Liver (tissue), 9 donors: ENCODE measurements around the gene TRIO. TPM values are rescaled to one million over a fixed set of nuclear protein-coding genes. Genes with fewer than 3 reads are reported as not detected.

Experiments used
- DNase-seq: peaks from one replicate; pipeline ENCODE4 v3.0.0-alpha.2; 2017; ENCODE audit warnings: low spot score
- H3K27ac ChIP-seq, 2 donors: one replicate each; pipeline ENCODE4 v1.7.0; 2013; ENCODE audit warnings: inconsistent platforms in 2 of 2, low read length in 2 of 2, control low read depth in 1 of 2, low read depth in 1 of 2, mild to moderate bottlenecking in 1 of 2
- H3K27me3 ChIP-seq, 4 donors: one replicate each; pipeline versions ENCODE4 v1.6.1 to v1.7.0; 2013; ENCODE audit warnings: low read length in 3 of 4, inconsistent platforms in 1 of 4, mild to moderate bottlenecking in 1 of 4, moderate library complexity in 1 of 4; ENCODE audit not compliant: control insufficient read depth in 4 of 4, insufficient read depth in 4 of 4
- H3K36me3 ChIP-seq, 4 donors: one replicate each; pipeline versions ENCODE4 v1.6.1 to v1.7.0; 2013; ENCODE audit warnings: low read length in 3 of 4, mild to moderate bottlenecking in 3 of 4, low read depth in 1 of 4, moderate library complexity in 1 of 4; ENCODE audit not compliant: control insufficient read depth in 4 of 4, insufficient read depth in 3 of 4
- H3K4me1 ChIP-seq, 4 donors: one replicate each; pipeline versions ENCODE4 v1.6.1 to v1.7.0; 2013; ENCODE audit warnings: low read length in 3 of 4, mild to moderate bottlenecking in 3 of 4, moderate library complexity in 1 of 4; ENCODE audit not compliant: control insufficient read depth in 4 of 4, insufficient read depth in 4 of 4
- H3K4me3 ChIP-seq, 3 donors: one replicate each; pipeline versions ENCODE4 v1.6.1 to v1.7.0; 2013; ENCODE audit warnings: low read length in 3 of 3, control low read depth in 1 of 3, low read depth in 1 of 3, mild to moderate bottlenecking in 1 of 3
- H3K9ac ChIP-seq, 2 donors: one replicate each; pipeline ENCODE4 v1.7.0; 2013; ENCODE audit warnings: low read length in 2 of 2, mild to moderate bottlenecking in 2 of 2, moderate library complexity in 2 of 2, control low read depth in 1 of 2, low read depth in 1 of 2
- H3K9me3 ChIP-seq, 4 donors: one replicate each; pipeline versions ENCODE4 v1.6.1 to v1.7.0; 2013; ENCODE audit warnings: low read length in 3 of 4; ENCODE audit not compliant: control insufficient read depth in 4 of 4
- EGR1 ChIP-seq, 2 donors: IDR thresholded peaks; 2 replicates each; pipeline ENCODE4 v1.6.1; 2016 to 2018; ENCODE audit warnings: antibody characterized with exemption in 2 of 2, low read depth in 2 of 2
- FOXA1 ChIP-seq: IDR thresholded peaks from 2 replicates; pipeline ENCODE4 v1.6.1; 2016; ENCODE audit warnings: antibody characterized with exemption
- FOXA2 ChIP-seq: IDR thresholded peaks from 2 replicates; pipeline ENCODE4 v1.6.1; 2016; ENCODE audit warnings: antibody characterized with exemption
- GABPA ChIP-seq, 2 donors: IDR thresholded peaks in 1 of 2; conservative IDR thresholded peaks in 1 of 2; 2 replicates each; pipeline ENCODE4 v1.6.1; 2016; ENCODE audit warnings: antibody characterized with exemption in 2 of 2, mild to moderate bottlenecking in 1 of 2, moderate library complexity in 1 of 2
- HNF4A ChIP-seq, 2 donors: conservative IDR thresholded peaks; 2 replicates each; pipeline ENCODE4 v1.6.1; 2016; ENCODE audit warnings: antibody characterized with exemption in 2 of 2, mild to moderate bottlenecking in 2 of 2
- HNF4G ChIP-seq: IDR thresholded peaks from 2 replicates; pipeline ENCODE4 v1.6.1; 2016; ENCODE audit warnings: antibody characterized with exemption
- JUND ChIP-seq, 2 donors: IDR thresholded peaks; 2 replicates each; pipeline ENCODE4 v1.6.1; 2016; ENCODE audit warnings: antibody characterized with exemption in 2 of 2
- NR2F2 ChIP-seq: IDR thresholded peaks from 2 replicates; pipeline ENCODE4 v1.6.1; 2016; ENCODE audit warnings: antibody characterized with exemption
- RAD21 ChIP-seq, 2 donors: IDR thresholded peaks; 2 replicates each; pipeline ENCODE4 v1.6.1; 2016; ENCODE audit warnings: antibody characterized with exemption in 2 of 2, mild to moderate bottlenecking in 2 of 2
- REST ChIP-seq: IDR thresholded peaks from 2 replicates; pipeline ENCODE4 v1.6.1; 2016; ENCODE audit warnings: antibody characterized with exemption, mild to moderate bottlenecking
- RXRA ChIP-seq, 2 donors: IDR thresholded peaks; 2 replicates each; pipeline ENCODE4 v1.6.1; 2017 to 2018; ENCODE audit warnings: antibody characterized with exemption in 2 of 2, mild to moderate bottlenecking in 1 of 2
- SP1 ChIP-seq: IDR thresholded peaks from 2 replicates; pipeline ENCODE4 v1.6.1; 2018; ENCODE audit warnings: antibody characterized with exemption, mild to moderate bottlenecking
- TAF1 ChIP-seq: conservative IDR thresholded peaks from 2 replicates; pipeline ENCODE4 v1.6.1; 2016; ENCODE audit warnings: antibody characterized with exemption, mild to moderate bottlenecking
- YY1 ChIP-seq: IDR thresholded peaks from 2 replicates; pipeline ENCODE4 v1.6.1; 2016; ENCODE audit warnings: antibody characterized with exemption, mild to moderate bottlenecking
- ZBTB33 ChIP-seq: IDR thresholded peaks from 2 replicates; pipeline ENCODE4 v1.6.1; 2016; ENCODE audit warnings: antibody characterized with exemption
- WGBS: extraction: QIAGEN DNeasy Blood & Tissue Kit; methylation state at CpG from one replicate; pipeline ENCODE4 v1.1.7; 2013; 5-methylcytosine and 5-hydroxymethylcytosine counted together
- polyA plus RNA-seq, 2 donors: library from polyadenylated mRNA; stranded (reverse) in 1 of 2; unstranded in 1 of 2; fragments of 200-250 nt in 1 of 2; fragments of >200 nt in 1 of 2; fragmentation: Nextera tagmentation in 1 of 2; extraction: Ambion mirVana in 1 of 2; gene quantifications; one replicate each; pipeline versions ENCODE4 v1.2.1 to v1.2.3, GENCODE V29; 2013 to 2015
- total RNA-seq, 2 donors: library from RNA; depleted of rRNA; stranded (reverse); fragments of >200 nt; gene quantifications; one replicate each; pipeline ENCODE4 v1.2.3, GENCODE V29; 2014
- TF ChIP-seq, protein P1 (sequence below): IDR thresholded peaks from 2 replicates; pipeline ENCODE4 v1.6.1; 2016; ENCODE audit warnings: antibody characterized with exemption
- TF ChIP-seq, protein P2 (sequence below): IDR thresholded peaks from 2 replicates; pipeline ENCODE4 v1.6.1; 2016; ENCODE audit warnings: antibody characterized with exemption
- TF ChIP-seq, protein P3 (sequence below): fragments of 150-350 bp; IDR thresholded peaks from 2 replicates; pipeline ENCODE4 v1.5.1; 2017; ENCODE audit warnings: improper control_type of control experiment, low read depth, low read length; ENCODE audit not compliant: missing input control
- donor health status: healthy.
- donor health status: healthy.
- donor health status: healthy.
- donor health status: healthy.
- donor health status: healthy.

TRIO gene
- total and polyA plus RNA-seq, 4 donors = 8.5 to 86.2 (median 16.0) TPM

GRCh38 chr5:14174230-14174636 lies 31.1 kb downstream of the TRIO start (continued):
- no peak for TF ChIP-seq ZBTB33
- TF ChIP-seq JUND (IDR thresholded peaks at IDR 0.05) = no peak
- TF ChIP-seq EGR1 (IDR thresholded peaks at IDR 0.05; ENCODE audit: low read depth in 2 of 2) = no peak

DNA sequence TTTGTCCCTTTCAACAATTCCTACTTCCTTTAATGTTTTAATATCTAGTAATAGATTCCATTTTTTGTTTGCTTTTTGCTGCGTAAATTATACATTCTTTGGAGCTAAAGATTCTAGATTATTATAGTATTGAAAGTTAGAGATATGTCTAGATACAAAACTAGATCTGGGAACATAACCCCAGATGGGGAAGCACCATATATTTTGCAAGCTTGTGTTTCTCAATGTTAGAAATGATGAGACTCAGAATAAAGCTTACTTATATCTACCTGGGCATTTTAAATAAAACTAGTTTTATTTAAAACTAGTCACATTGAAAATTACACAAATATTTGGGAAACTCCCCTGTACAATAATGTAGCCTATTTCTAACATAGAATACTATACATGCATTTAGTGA lies 32.2 kb downstream of the TRIO start:
- no peak overlapping the region for H3K4me3 ChIP-seq
- TF ChIP-seq YY1 (no peak), HNF4A (conservative IDR thresholded peaks at IDR 0.05) (no peak), TAF1 (no peak), RXRA (IDR thresholded peaks at IDR 0.05) (no peak), GABPA (IDR thresholded peaks at IDR 0.05 in 1 of 2, conservative IDR thresholded peaks at IDR 0.05 in 1 of 2) (no peak), RAD21 (IDR thresholded peaks at IDR 0.05) (no peak), HNF4G (no peak), EGR1 (IDR thresholded peaks at IDR 0.05; ENCODE audit: low read depth in 2 of 2) (no peak), NR2F2 (no peak), JUND (IDR thresholded peaks at IDR 0.05) (no peak), SP1 (no peak), ZBTB33 (no peak), FOXA1 (no peak), FOXA2 (no peak), REST (no peak)
- TF ChIP-seq, protein P1, sequence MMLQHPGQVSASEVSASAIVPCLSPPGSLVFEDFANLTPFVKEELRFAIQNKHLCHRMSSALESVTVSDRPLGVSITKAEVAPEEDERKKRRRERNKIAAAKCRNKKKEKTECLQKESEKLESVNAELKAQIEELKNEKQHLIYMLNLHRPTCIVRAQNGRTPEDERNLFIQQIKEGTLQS = no peak
- TF ChIP-seq, protein P2, sequence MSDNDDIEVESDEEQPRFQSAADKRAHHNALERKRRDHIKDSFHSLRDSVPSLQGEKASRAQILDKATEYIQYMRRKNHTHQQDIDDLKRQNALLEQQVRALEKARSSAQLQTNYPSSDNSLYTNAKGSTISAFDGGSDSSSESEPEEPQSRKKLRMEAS = no peak
- TF ChIP-seq, protein P3, sequence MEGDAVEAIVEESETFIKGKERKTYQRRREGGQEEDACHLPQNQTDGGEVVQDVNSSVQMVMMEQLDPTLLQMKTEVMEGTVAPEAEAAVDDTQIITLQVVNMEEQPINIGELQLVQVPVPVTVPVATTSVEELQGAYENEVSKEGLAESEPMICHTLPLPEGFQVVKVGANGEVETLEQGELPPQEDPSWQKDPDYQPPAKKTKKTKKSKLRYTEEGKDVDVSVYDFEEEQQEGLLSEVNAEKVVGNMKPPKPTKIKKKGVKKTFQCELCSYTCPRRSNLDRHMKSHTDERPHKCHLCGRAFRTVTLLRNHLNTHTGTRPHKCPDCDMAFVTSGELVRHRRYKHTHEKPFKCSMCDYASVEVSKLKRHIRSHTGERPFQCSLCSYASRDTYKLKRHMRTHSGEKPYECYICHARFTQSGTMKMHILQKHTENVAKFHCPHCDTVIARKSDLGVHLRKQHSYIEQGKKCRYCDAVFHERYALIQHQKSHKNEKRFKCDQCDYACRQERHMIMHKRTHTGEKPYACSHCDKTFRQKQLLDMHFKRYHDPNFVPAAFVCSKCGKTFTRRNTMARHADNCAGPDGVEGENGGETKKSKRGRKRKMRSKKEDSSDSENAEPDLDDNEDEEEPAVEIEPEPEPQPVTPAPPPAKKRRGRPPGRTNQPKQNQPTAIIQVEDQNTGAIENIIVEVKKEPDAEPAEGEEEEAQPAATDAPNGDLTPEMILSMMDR = no peak
- no peak overlapping the region for H3K27ac ChIP-seq
- no peak overlapping the region for H3K9ac ChIP-seq
- no peaks in the 10 kb centered on the region for H3K9me3 ChIP-seq
- no peaks in the 10 kb centered on the region for H3K27me3 ChIP-seq
- peaks cover 10 to 43% (median 32%) of the 10 kb centered on the region in 4 donors for H3K4me1 ChIP-seq
- WGBS = 86% methylated on average over 1 of the region's 1 CpG
- no peaks in the 10 kb centered on the region for H3K36me3 ChIP-seq
- no peak for DNase-seq
